Measurements from ENCODE around the gene RNASET2. TPM values are rescaled to one million over a fixed set of nuclear protein-coding genes. Genes with fewer than 3 reads are reported as not detected.
"Not testable (repeated sequence)": the region's sequence is repeated elsewhere in the genome, so short reads cannot be mapped to it uniquely, and the experiment has no call there.

RNASET2 gene
- total RNA-seq, 2 experiments from 2014 or later = 34.1 to 35.8 TPM

GRCh38 chr6:166929542-166930189 is 26.7 kb downstream of the RNASET2 start:
- no peaks in the 10 kb centered on the region for H3K27me3 Mint-ChIP-seq
- no peaks in the 10 kb centered on the region for H3K36me3 Mint-ChIP-seq
- H3K9me3 Mint-ChIP-seq = no peaks in the 10 kb centered on the region
- H3K4me3 Mint-ChIP-seq = no peak overlapping the region
- no peaks in the 10 kb centered on the region for H3K4me1 Mint-ChIP-seq
- DNase-seq = no peak
- H3K27ac Mint-ChIP-seq = no peak overlapping the region

- no peak overlapping the region for H3K4me3 Mint-ChIP-seq
- peak overlapping the region; percentile 28 for H3K27ac Mint-ChIP-seq
- H3K9me3 Mint-ChIP-seq = no peaks in the 10 kb centered on the region
- no peaks in the 10 kb centered on the region for H3K4me1 Mint-ChIP-seq
- H3K27me3 Mint-ChIP-seq = no peaks in the 10 kb centered on the region
- DNase-seq = no peak
- H3K36me3 Mint-ChIP-seq = no peaks in the 10 kb centered on the region
These were observed 27.5 kb downstream of the RNASET2 start for GRCh38 chr6:166928644-166929541.

- Mint-ChIP-seq H3K27ac (no peak overlapping the region), H3K27me3 (no peaks in the 10 kb centered on the region), H3K4me3 (no peak overlapping the region), H3K4me1 (no peaks in the 10 kb centered on the region), H3K36me3 (no peaks in the 10 kb centered on the region), H3K9me3 (no peaks in the 10 kb centered on the region)
- DNase-seq = no peak
These were observed 28.3 kb downstream of the RNASET2 start for GRCh38 chr6:166927935-166928643.

- Mint-ChIP-seq H3K36me3 (no peaks in the 10 kb centered on the region), H3K27me3 (no peaks in the 10 kb centered on the region), H3K4me1 (no peaks in the 10 kb centered on the region), H3K27ac (no peak overlapping the region), H3K9me3 (no peaks in the 10 kb centered on the region), H3K4me3 (no peak overlapping the region)
- DNase-seq = no peak
These were observed 29.0 kb downstream of the RNASET2 start for GRCh38 chr6:166927240-166927934.

- no peak for DNase-seq
- no peaks in the 10 kb centered on the region for H3K9me3 Mint-ChIP-seq
- no peak overlapping the region for H3K4me3 Mint-ChIP-seq
- no peaks in the 10 kb centered on the region for H3K4me1 Mint-ChIP-seq
- no peak overlapping the region for H3K27ac Mint-ChIP-seq
- no peaks in the 10 kb centered on the region for H3K27me3 Mint-ChIP-seq
- H3K36me3 Mint-ChIP-seq = no peaks in the 10 kb centered on the region
These were observed 29.6 kb downstream of the RNASET2 start for GRCh38 chr6:166926748-166927147.

- H3K27ac Mint-ChIP-seq = no peak overlapping the region
- no peaks in the 10 kb centered on the region for H3K4me1 Mint-ChIP-seq
- no peaks in the 10 kb centered on the region for H3K9me3 Mint-ChIP-seq
These were observed 31.0 kb downstream of the RNASET2 start for GRCh38 chr6:166925141-166925996.

GRCh38 chr6:166924531-166924930 is 31.8 kb downstream of the RNASET2 start:
- Mint-ChIP-seq H3K27me3 (no peaks in the 10 kb centered on the region), H3K27ac (no peak overlapping the region)

More at GRCh38 chr6:166925141-166925996, 31.0 kb downstream of the RNASET2 start:
- no peak for DNase-seq
- no peaks in the 10 kb centered on the region for H3K27me3 Mint-ChIP-seq
- H3K4me3 Mint-ChIP-seq = no peak overlapping the region
- no peaks in the 10 kb centered on the region for H3K36me3 Mint-ChIP-seq

GRCh38 chr6:166922937-166923336 is 33.4 kb downstream of the RNASET2 start:
- Mint-ChIP-seq H3K27ac (no peak overlapping the region), H3K9me3 (no peaks in the 10 kb centered on the region), H3K4me1 (no peaks in the 10 kb centered on the region)

More at GRCh38 chr6:166924531-166924930, 31.8 kb downstream of the RNASET2 start:
- H3K9me3 Mint-ChIP-seq = no peaks in the 10 kb centered on the region
- no peaks in the 10 kb centered on the region for H3K36me3 Mint-ChIP-seq
- H3K4me1 Mint-ChIP-seq = no peaks in the 10 kb centered on the region
- H3K4me3 Mint-ChIP-seq = no peak overlapping the region
- no peak for DNase-seq

GRCh38 chr6:166921570-166921969 is 34.8 kb downstream of the RNASET2 start:
- DNase-seq = no peak
- Mint-ChIP-seq H3K27ac (no peak overlapping the region), H3K4me1 (no peaks in the 10 kb centered on the region), H3K4me3 (no peak overlapping the region), H3K27me3 (no peaks in the 10 kb centered on the region), H3K9me3 (no peaks in the 10 kb centered on the region), H3K36me3 (peaks cover 3% of the 10 kb centered on the region)

More at GRCh38 chr6:166922937-166923336, 33.4 kb downstream of the RNASET2 start:
- no peak for DNase-seq
- peaks cover 3% of the 10 kb centered on the region for H3K36me3 Mint-ChIP-seq
- H3K4me3 Mint-ChIP-seq = no peak overlapping the region
- no peaks in the 10 kb centered on the region for H3K27me3 Mint-ChIP-seq

GRCh38 chr6:166916824-166917223 is 39.5 kb downstream of the RNASET2 start:
- DNase-seq = no peak
- Mint-ChIP-seq H3K36me3 (peaks cover 10% of the 10 kb centered on the region), H3K4me3 (no peak overlapping the region), H3K27ac (no peak overlapping the region), H3K4me1 (no peaks in the 10 kb centered on the region), H3K9me3 (peaks cover 2% of the 10 kb centered on the region), H3K27me3 (no peaks in the 10 kb centered on the region)

- H3K4me3 Mint-ChIP-seq, DNase-seq, H3K27ac Mint-ChIP-seq, H3K27me3 Mint-ChIP-seq, H3K9me3 Mint-ChIP-seq, H3K4me1 Mint-ChIP-seq: not testable (repeated sequence)
- peaks cover 14% of the 10 kb centered on the region for H3K36me3 Mint-ChIP-seq
These were observed 40.9 kb downstream of the RNASET2 start for GRCh38 chr6:166915484-166915883.

- not testable (repeated sequence) for H3K27me3 Mint-ChIP-seq, H3K27ac Mint-ChIP-seq, H3K4me1 Mint-ChIP-seq, DNase-seq, H3K4me3 Mint-ChIP-seq, H3K9me3 Mint-ChIP-seq
- H3K36me3 Mint-ChIP-seq = peaks cover 14% of the 10 kb centered on the region
These were observed 41.4 kb downstream of the RNASET2 start for GRCh38 chr6:166914952-166915351.

- Mint-ChIP-seq H3K4me1 (peaks cover 18% of the 10 kb centered on the region), H3K4me3 (no peak overlapping the region), H3K27me3 (no peaks in the 10 kb centered on the region), H3K9me3 (peaks cover 2% of the 10 kb centered on the region), H3K36me3 (peaks cover 12% of the 10 kb centered on the region), H3K27ac (no peak overlapping the region)
- DNase-seq = no peak
These were observed 45.1 kb downstream of the RNASET2 start for GRCh38 chr6:166911248-166911677.

GRCh38 chr6:166910601-166911000 is 45.7 kb downstream of the RNASET2 start:
- Mint-ChIP-seq H3K27ac (no peak overlapping the region), H3K36me3 (peaks cover 10% of the 10 kb centered on the region), H3K4me3 (no peak overlapping the region), H3K4me1 (peaks cover 18% of the 10 kb centered on the region), H3K27me3 (no peaks in the 10 kb centered on the region), H3K9me3 (no peaks in the 10 kb centered on the region)
- no peak for DNase-seq

Data from activated naive CD8-positive, alpha-beta T cell treated with anti-CD3 and anti-CD28 coated beads for 36 hours (primary cell).